Measurements from ENCODE around the gene CDIP1.

DNA sequence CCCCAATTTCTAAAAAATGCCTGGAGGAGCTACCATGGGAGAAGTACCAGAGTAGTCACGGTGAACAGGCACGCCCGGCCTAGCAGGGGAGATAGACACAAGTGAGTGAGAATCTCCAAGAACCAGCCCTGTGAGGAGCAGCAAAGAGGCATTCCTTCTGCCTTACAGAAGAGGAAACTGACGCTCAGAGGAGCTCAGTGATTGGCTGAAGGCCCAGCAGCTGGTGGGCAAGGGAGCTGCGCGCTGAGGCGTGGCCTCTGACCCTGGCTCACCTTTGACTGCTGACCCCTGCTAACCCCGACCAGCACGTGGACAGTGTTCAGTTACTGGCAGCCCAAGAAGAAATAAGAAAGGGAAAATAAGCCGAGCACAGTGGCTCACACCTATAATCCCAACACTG is 19.4 kb upstream of the CDIP1 start:
- TF ChIP-seq CTCF (IDR thresholded peaks at IDR 0.05; ENCODE audit: insufficient read depth, low read length): no peak
- TF ChIP-seq GABPA (IDR thresholded peaks at IDR 0.05; ENCODE audit: low read depth): no peak
- TF ChIP-seq POLR2AphosphoS5 (IDR thresholded peaks at IDR 0.05; ENCODE audit: low read depth): no peak
- TF ChIP-seq REST (IDR thresholded peaks at IDR 0.05; ENCODE audit: insufficient replicate concordance, low read depth): no peak

All from HL-60 (cell line).